ENCODE measurements around the gene ATP8B4. TPM values are rescaled to one million over a fixed set of nuclear protein-coding genes. Genes with fewer than 3 reads are reported as not detected.

ATP8B4 gene
- total RNA-seq, 1 experiment from 2014 or later = 0.20 TPM

- H3F3A ChIP-seq (ENCODE audit: insufficient read depth, low read depth) = no peaks in the 10 kb centered on the region; the same call in 1 of the 2 replicates
- no peaks in the 10 kb centered on the region for H3K9me3 ChIP-seq (ENCODE audit: insufficient read depth, low read depth)
- H3K4me1 ChIP-seq (replicated peaks; ENCODE audit: insufficient read depth) = peaks cover 36% of the 10 kb centered on the region
- no peaks in the 10 kb centered on the region for H3K9me2 ChIP-seq (ENCODE audit: insufficient read depth)
- peak overlapping the region; percentile 24 for H3K4me2 ChIP-seq
- no TSS peak for BruUV-seq (replicated peaks)
- no peaks in the 10 kb centered on the region for H3K36me3 ChIP-seq (ENCODE audit: low read depth)
- intact Hi-C loops (cut with micrococcal nuclease; ENCODE audit: unreplicated experiment) = loop anchor here (1.0 to 10.0 kb wide), 5 partner anchors 34 to 1794 kb away; partner anchors contain the start of gene SLC27A2
- no peak overlapping the region for H2AFZ ChIP-seq
- H3K79me2 ChIP-seq (ENCODE audit: low read depth) = no peaks in the 10 kb centered on the region
- ChIA-PET CTCF (interaction anchor here (0.7 to 2.1 kb wide), 2 partner anchors 167 to 913 kb away, joined by 3 to 18 read pairs; no protein-coding TSS in a partner anchor), POLR2A (ENCODE audit: unreplicated experiment) (interaction anchor here (0.6 to 0.7 kb wide), 3 partner anchors 200 to 1235 kb away, joined by 3 to 6 read pairs (median 6); no protein-coding TSS in a partner anchor)
- no peaks in the 10 kb centered on the region for H3K27me3 ChIP-seq (ENCODE audit: insufficient read depth, low read depth)
- DNase-seq = peak; percentile 53 to 60
- no peak overlapping the region for H3K4me3 ChIP-seq
- no peaks in the 10 kb centered on the region for H4K20me1 ChIP-seq (ENCODE audit: insufficient read depth)
- H3K27ac ChIP-seq = peak overlapping the region; percentile 84
- TF ChIP-seq CTCF (conservative IDR thresholded peaks at IDR 0.05) (peak; percentile 47; the same call in 1 of the 2 replicates), EZH2 (IDR thresholded peaks at IDR 0.05; ENCODE audit: low read depth) (no peak)
Observed at GRCh38 chr15:50148362-50148963, 29.4 kb upstream of the ATP8B4 start.

GRCh38 chr15:50146632-50147031 lies 27.6 kb upstream of the ATP8B4 start:
- H3K9me2 ChIP-seq (ENCODE audit: insufficient read depth) = no peaks in the 10 kb centered on the region
- H3F3A ChIP-seq (ENCODE audit: insufficient read depth, low read depth) = no peaks in the 10 kb centered on the region; the same call in 1 of the 2 replicates
- H4K20me1 ChIP-seq (ENCODE audit: insufficient read depth) = no peaks in the 10 kb centered on the region
- POLR2A ChIA-PET (ENCODE audit: unreplicated experiment) = no interaction called here
- H3K27me3 ChIP-seq (ENCODE audit: insufficient read depth, low read depth) = no peaks in the 10 kb centered on the region
- CTCF ChIA-PET = no interaction called here
- H3K79me2 ChIP-seq (ENCODE audit: low read depth) = no peaks in the 10 kb centered on the region
- intact Hi-C loops (cut with micrococcal nuclease; ENCODE audit: unreplicated experiment) = loop anchor here (5.0 to 10.0 kb wide), 3 partner anchors 111 to 1792 kb away; no protein-coding TSS in a partner anchor
- TF ChIP-seq EZH2 (IDR thresholded peaks at IDR 0.05; ENCODE audit: low read depth) = no peak
- no peak for TF ChIP-seq CTCF (conservative IDR thresholded peaks at IDR 0.05)
- no peak overlapping the region for H2AFZ ChIP-seq
- no peaks in the 10 kb centered on the region for H3K36me3 ChIP-seq (ENCODE audit: low read depth)
- DNase-seq = no peak
- H3K4me1 ChIP-seq (replicated peaks; ENCODE audit: insufficient read depth) = peaks cover 36% of the 10 kb centered on the region
- H3K27ac ChIP-seq = no peak overlapping the region
- no peaks in the 10 kb centered on the region for H3K9me3 ChIP-seq (ENCODE audit: insufficient read depth, low read depth)
- no peak overlapping the region for H3K4me3 ChIP-seq
- no peak overlapping the region for H3K4me2 ChIP-seq
- BruUV-seq (replicated peaks) = no TSS peak

GRCh38 chr15:50145451-50145872 lies 26.4 kb upstream of the ATP8B4 start:
- BruUV-seq (replicated peaks) = no TSS peak
- DNase-seq = peak in 1 of 2 experiments; percentile 60
- Histone ChIP-seq H3K9me3 (ENCODE audit: insufficient read depth, low read depth) (no peaks in the 10 kb centered on the region), H3F3A (ENCODE audit: insufficient read depth, low read depth) (no peaks in the 10 kb centered on the region; the same call in 1 of the 2 replicates), H3K27me3 (ENCODE audit: insufficient read depth, low read depth) (no peaks in the 10 kb centered on the region), H2AFZ (no peak overlapping the region), H3K4me3 (no peak overlapping the region), H3K79me2 (ENCODE audit: low read depth) (no peaks in the 10 kb centered on the region), H3K9me2 (ENCODE audit: insufficient read depth) (no peaks in the 10 kb centered on the region), H3K4me1 (replicated peaks; ENCODE audit: insufficient read depth) (peaks cover 26% of the 10 kb centered on the region), H3K27ac (no peak overlapping the region), H3K4me2 (no peak overlapping the region), H3K36me3 (ENCODE audit: low read depth) (no peaks in the 10 kb centered on the region), H4K20me1 (ENCODE audit: insufficient read depth) (no peaks in the 10 kb centered on the region)
- intact Hi-C loops (cut with micrococcal nuclease; ENCODE audit: unreplicated experiment) = loop anchor here (2.0 to 10.0 kb wide), 4 partner anchors 112 to 1791 kb away; no protein-coding TSS in a partner anchor
- POLR2A ChIA-PET (ENCODE audit: unreplicated experiment) = interaction anchor here (0.5 kb wide), 1 partner anchor 10 kb away, joined by 4 read pairs; no protein-coding TSS in a partner anchor
- CTCF ChIA-PET = interaction anchor here (0.6 to 0.8 kb wide), 6 partner anchors 112 to 1283 kb away, joined by 3 to 8 read pairs (median 4); no protein-coding TSS in a partner anchor
- TF ChIP-seq CTCF (conservative IDR thresholded peaks at IDR 0.05) (peak; percentile 70), EZH2 (IDR thresholded peaks at IDR 0.05; ENCODE audit: low read depth) (no peak)
